Heart left ventricle (tissue), 16 donors: ENCODE measurements around the gene PGM2. TPM values are rescaled to one million over a fixed set of nuclear protein-coding genes. Genes with fewer than 3 reads are reported as not detected.

ENCODE experiments used
- ATAC-seq, 4 donors: fragments of 200-7000 bp; cut with Tn5 transposase; one replicate each; pipeline ENCODE4 v1.9.1; 2020 to 2022; ENCODE audit warnings: moderate library complexity in 4 of 4, mild to moderate bottlenecking in 3 of 4, moderate number of reproducible peaks in 1 of 4
- DNase-seq, 5 donors: peaks; one replicate each; pipeline ENCODE4 v3.0.0-alpha.2; 2020
- H3K27ac ChIP-seq, 12 donors: fragments of 200-600 bp; sonication (generic) in 4 of 12; one replicate each; pipeline versions ENCODE4 v1.5.0 to v1.8.0; 2016 to 2022; ENCODE audit warnings: mild to moderate bottlenecking in 2 of 12
- H3K27me3 ChIP-seq, 9 donors: fragments of 200-600 bp; sonication (generic) in 2 of 9; one replicate each; pipeline versions ENCODE4 v1.5.1 to v1.8.0; 2016 to 2022; ENCODE audit warnings: mild to moderate bottlenecking in 3 of 9
- H3K36me3 ChIP-seq, 9 donors: fragments of 200-600 bp; sonication (generic) in 2 of 9; one replicate each; pipeline versions ENCODE4 v1.5.0 to v1.8.0; 2018 to 2022; ENCODE audit warnings: mild to moderate bottlenecking in 2 of 9
- H3K4me1 ChIP-seq, 12 donors: fragments of 200-600 bp; sonication (generic) in 4 of 12; one replicate each; pipeline versions ENCODE4 v1.5.0 to v1.8.0; 2016 to 2022; ENCODE audit warnings: mild to moderate bottlenecking in 3 of 12
- H3K4me3 ChIP-seq, 12 donors: fragments of 200-600 bp; sonication (generic) in 4 of 12; one replicate each; pipeline versions ENCODE4 v1.5.0 to v1.8.0; 2017 to 2022; ENCODE audit warnings: mild to moderate bottlenecking in 9 of 12, moderate library complexity in 4 of 12
- H3K9me3 ChIP-seq, 12 donors: fragments of 200-600 bp; sonication (generic) in 4 of 12; one replicate each; pipeline versions ENCODE4 v1.5.0 to v1.8.0; 2016 to 2022; ENCODE audit warnings: mild to moderate bottlenecking in 1 of 12
- CTCF ChIP-seq, 12 donors: fragments of 200-600 bp; sonication (generic) in 4 of 12; IDR thresholded peaks; one replicate each; pipeline versions ENCODE4 v1.5.0 to v1.8.0; 2018 to 2022; ENCODE audit warnings: antibody characterized with exemption in 12 of 12, mild to moderate bottlenecking in 5 of 12
- POLR2A ChIP-seq, 2 donors: fragments of 450-650 bp; IDR thresholded peaks; one replicate each; pipeline ENCODE4 v1.6.1; 2017; ENCODE audit warnings: antibody characterized with exemption in 2 of 2, mild to moderate bottlenecking in 2 of 2, moderate library complexity in 2 of 2
- WGBS, 4 donors: extraction: QIAGEN DNeasy Blood & Tissue Kit in 2 of 4; methylation state at CpG; one replicate each; pipeline versions ENCODE4 v1.1.5 to v1.1.7; 2013 to 2018; 5-methylcytosine and 5-hydroxymethylcytosine counted together
- intact Hi-C, 10 donors: fragments of 100-400 bp; cut with DNase I; formaldehyde crosslinking; loops; one replicate each; pipeline versions ENCODE4 v1.11.1 to v1.14.2; 2022
- polyA plus RNA-seq, 2 donors: library from polyadenylated mRNA; stranded (reverse); fragments of 200-250 nt; gene quantifications; one replicate each; pipeline ENCODE4 v1.2.3, GENCODE V29; 2013
- total RNA-seq, 9 donors: library from RNA; depleted of rRNA in 2 of 9; stranded (reverse); fragments of >200 nt in 2 of 9; fragmentation: NEBNext Ultra II Directional in 3 of 9; extraction: Animal tissue kit (Norgen Biotek cat#: 25700) in 3 of 9; gene quantifications; one replicate each; pipeline versions ENCODE4 v1.1.0 to v1.2.4, GENCODE V29; 2016 to 2023
- donor health status: ischemic (EF 13 %, LVEDD 7.1; RV severe dilation, severe dysfunction).
- donor health status: healthy with polysubstance abuse.
- donor health status: DM: no; HTN: yes; CAD: no.
- donor health status: DM: no; HTN: no; CAD: no.
- donor health status: ischemic (EF 25% LVEDD 6.9; RV normal size, moderate dysfunction).
- donor health status: ischemic (EF 25% LVEDD 5.7; RV mildly dilated, moderate dysfunction).
- donor health status: healthy.
- donor health status: DM: yes; HTN: yes; CAD: no.
- donor health status: ischemic (EF 35%, LVEDD 5.7; RV mildly dilated, moderate dysfunction).
- donor health status: nonischemic (EF 11% LVEDD 7.7; RV severe dilation, severe dysfunction).
- donor health status: DM: yes; HTN: yes; CAD: no.
- donor health status: PGD.
- donor health status: ischemic (EF 29% LVEDD 5.4; RV normal size, mild dysfunction).
- donor health status: nonischemic (EF 23%, LVEDD 6.1; RV moderate dilation, normal function).

The PGM2 gene
- total and polyA plus RNA-seq, 11 donors = 3.3 to 18.4 (median 8.5) TPM

GRCh38 chr4:37799941-37800554 is 26.4 kb upstream of the PGM2 start:
- H3K27me3 ChIP-seq = no peaks in the 10 kb centered on the region
- 40 to 70% (median 49%) methylated on average over 4 of the region's 4 CpGs for WGBS, 4 donors
- DNase-seq = no peak
- H3K27ac ChIP-seq = no peak overlapping the region
- TF ChIP-seq POLR2A (IDR thresholded peaks at IDR 0.05) (no peak), CTCF (IDR thresholded peaks at IDR 0.05) (no peak)
- intact Hi-C loops = loop anchor here (5.0 to 10.0 kb wide), 9 partner anchors 92 to 345 kb away; partner anchors contain the start of gene TBC1D1 (in 3 of the 10)
- H3K4me1 ChIP-seq = peaks cover 0 to 6% (median 0%) of the 10 kb centered on the region in 12 donors
- no peaks in the 10 kb centered on the region for H3K36me3 ChIP-seq
- no peak overlapping the region for H3K4me3 ChIP-seq
- H3K9me3 ChIP-seq = no peaks in the 10 kb centered on the region
- ATAC-seq = no peak

- H3K27me3 ChIP-seq = no peaks in the 10 kb centered on the region
- no peaks in the 10 kb centered on the region for H3K9me3 ChIP-seq
- WGBS, 4 donors = 23 to 34% (median 31%) methylated on average over 4 of the region's 4 CpGs
- TF ChIP-seq CTCF (IDR thresholded peaks at IDR 0.05) (peak; percentile 16 to 74 (median 53)), POLR2A (IDR thresholded peaks at IDR 0.05) (no peak)
- intact Hi-C loops = loop anchor here (2.0 to 10.0 kb wide), 11 partner anchors 89 to 235 kb away; partner anchors contain the start of gene TBC1D1 (in 5 of the 10)
- H3K27ac ChIP-seq = no peak overlapping the region
- DNase-seq (peak in 4 of 5 donors; percentile 36 to 56 (median 42)), ATAC-seq (peak; percentile 58 to 88 (median 84))
- no peak overlapping the region for H3K4me3 ChIP-seq
- H3K4me1 ChIP-seq = peaks cover 0 to 4% (median 0%) of the 10 kb centered on the region in 12 donors
- H3K36me3 ChIP-seq = no peaks in the 10 kb centered on the region
Observed at GRCh38 chr4:37802068-37802666, 24.3 kb upstream of the PGM2 start.

- Histone ChIP-seq H3K4me3 (no peak overlapping the region), H3K9me3 (no peaks in the 10 kb centered on the region), H3K27ac (no peak overlapping the region), H3K4me1 (no peaks in the 10 kb centered on the region), H3K36me3 (no peaks in the 10 kb centered on the region), H3K27me3 (no peaks in the 10 kb centered on the region)
- intact Hi-C loops = loop anchor here (1.0 to 10.0 kb wide), 12 partner anchors 87 to 234 kb away; partner anchors contain the start of gene TBC1D1 (in 5 of the 10)
- TF ChIP-seq POLR2A (IDR thresholded peaks at IDR 0.05) = no peak
- TF ChIP-seq CTCF (IDR thresholded peaks at IDR 0.05) = peak; percentile 38 to 76 (median 66)
- DNase-seq (peak in 1 of 5 donors; percentile 15), ATAC-seq (peak in 2 of 4 donors; percentile 42 to 62)
- WGBS, 4 donors = 18 to 30% (median 26%) methylated on average over 4 of the region's 4 CpGs
Observed at GRCh38 chr4:37803348-37803973, 23.0 kb upstream of the PGM2 start.

GRCh38 chr4:37805091-37805490 is 21.4 kb upstream of the PGM2 start:
- intact Hi-C loops = loop anchor here in 5 of 10 donors (1.0 to 10.0 kb wide), 5 partner anchors 85 to 230 kb away; partner anchors contain the start of gene TBC1D1 (in 2 of the 5)
- H3K27me3 ChIP-seq = no peaks in the 10 kb centered on the region
- no peak overlapping the region for H3K4me3 ChIP-seq
- no peaks in the 10 kb centered on the region for H3K9me3 ChIP-seq
- ATAC-seq = no peak
- no peak for TF ChIP-seq CTCF (IDR thresholded peaks at IDR 0.05)
- no peak for TF ChIP-seq POLR2A (IDR thresholded peaks at IDR 0.05)
- 82 to 85% (median 84%) methylated on average over 5 of the region's 5 CpGs for WGBS, 4 donors
- H3K27ac ChIP-seq = peak overlapping the region in 1 of 12 donors; percentile 63
- H3K36me3 ChIP-seq = no peaks in the 10 kb centered on the region
- no peaks in the 10 kb centered on the region for H3K4me1 ChIP-seq
- no peak for DNase-seq
